Measurements from ENCODE around the gene NDUFS7. TPM values are rescaled to one million over a fixed set of nuclear protein-coding genes. Genes with fewer than 3 reads are reported as not detected.

The NDUFS7 gene
- total RNA-seq, 1 donor from 2014 or later, result 67.7 TPM

DNA sequence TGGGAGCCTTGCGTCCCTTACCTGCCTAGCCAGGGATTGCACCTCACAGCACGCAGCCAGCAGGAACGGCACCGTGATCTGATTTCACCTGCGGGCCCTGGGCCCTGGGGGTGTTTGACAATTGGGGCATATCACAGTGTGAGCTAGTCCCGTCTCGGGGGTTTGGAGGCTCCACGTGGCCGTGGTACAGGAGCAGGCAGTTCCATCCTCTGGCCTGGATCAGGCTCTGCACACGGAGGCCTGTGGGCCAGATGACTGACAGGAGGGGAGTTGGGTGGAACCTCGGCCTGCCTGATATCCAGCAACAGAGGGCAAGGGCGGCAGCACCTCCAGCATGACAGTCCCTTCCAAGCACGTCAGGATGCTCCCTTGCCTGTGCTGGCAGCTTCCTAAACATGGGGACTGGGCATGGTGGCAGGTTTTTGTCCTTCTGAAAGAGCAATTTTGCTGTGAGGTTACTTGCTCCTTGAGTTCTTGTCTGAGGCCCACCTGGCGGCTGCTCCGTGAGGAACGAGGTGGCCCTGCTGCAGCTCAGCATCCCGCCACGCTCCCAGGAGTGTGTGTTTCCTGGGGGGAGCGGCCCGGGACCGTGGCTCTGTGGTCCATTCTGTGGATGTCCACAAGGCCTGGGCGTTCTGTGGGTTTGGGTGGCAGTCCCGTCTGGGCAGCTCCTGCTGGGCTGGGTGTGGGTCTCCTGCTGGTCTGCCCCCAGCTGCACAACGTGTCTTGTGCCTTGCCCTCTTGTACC lies 48.2 kb downstream of the NDUFS7 start:
- DNase-seq (ENCODE audit: low read depth in 2 of 2), result no peak

DNA sequence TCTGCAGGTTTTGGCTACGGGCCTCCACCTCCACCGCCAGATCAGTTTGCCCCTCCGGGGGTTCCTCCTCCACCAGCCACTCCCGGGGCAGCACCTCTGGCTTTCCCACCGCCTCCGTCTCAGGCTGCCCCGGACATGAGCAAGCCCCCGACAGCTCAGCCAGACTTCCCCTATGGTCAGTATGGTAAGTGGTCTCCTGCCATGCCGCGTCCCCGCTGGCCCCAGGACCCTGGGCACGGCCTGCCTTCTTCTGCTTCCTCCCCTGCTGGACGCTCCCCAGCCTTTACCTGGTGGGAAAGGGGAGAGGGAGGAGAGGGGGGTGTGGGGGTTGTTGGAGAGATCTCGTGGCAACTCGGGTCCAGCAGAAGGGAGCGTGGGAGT lies 48.8 kb downstream of the NDUFS7 start:
- DNase-seq (ENCODE audit: low read depth in 2 of 2), result no peak

DNA sequence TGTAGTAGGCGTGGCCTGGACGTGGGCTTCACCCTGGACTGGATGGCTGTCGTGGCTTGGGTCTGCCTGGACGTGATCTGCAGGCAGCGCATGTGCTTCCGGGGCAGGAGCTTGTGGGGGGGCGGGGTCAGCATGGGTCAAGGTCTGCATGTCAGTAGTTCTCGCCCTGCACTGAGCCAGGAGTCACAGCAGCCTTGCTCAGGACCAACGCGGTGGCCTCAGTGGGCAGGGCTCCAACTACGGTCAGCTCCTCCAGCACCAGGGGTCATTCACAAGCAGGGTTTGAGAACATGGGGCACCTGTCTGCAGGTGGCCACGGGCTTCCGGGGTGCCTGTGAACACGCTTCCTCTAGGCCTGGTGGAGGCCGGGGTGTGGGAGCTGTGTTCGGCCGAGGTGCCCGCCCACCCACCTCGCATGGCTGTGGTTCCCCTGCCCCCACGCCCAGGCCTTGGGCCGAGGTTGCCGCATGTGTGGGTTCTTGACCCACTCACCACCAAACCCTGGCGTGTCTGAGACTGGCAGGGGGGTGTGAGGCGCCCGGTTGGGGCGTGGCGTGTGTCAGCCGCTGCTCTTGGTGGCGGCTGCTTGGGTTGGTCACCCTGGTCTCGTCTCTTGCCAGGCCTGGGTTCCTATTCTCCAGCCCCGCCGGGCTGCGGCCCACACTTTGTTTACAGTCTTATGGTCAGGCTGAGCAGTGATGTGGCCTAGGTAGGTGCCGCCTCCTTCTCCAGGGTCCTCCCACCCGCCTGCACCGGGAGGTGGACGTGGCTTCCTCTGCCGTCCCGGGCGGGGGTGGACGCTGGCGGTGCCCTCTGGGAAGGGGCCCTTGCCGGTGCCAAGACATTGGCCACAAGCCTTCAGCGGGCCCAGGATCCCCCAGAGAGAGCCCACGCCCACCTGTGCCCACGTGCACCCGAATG lies 49.7 kb downstream of the NDUFS7 start:
- DNase-seq (ENCODE audit: low read depth in 2 of 2), result no peak

- DNase-seq (ENCODE audit: low read depth in 2 of 2), result no peak
Measured at GRCh38 chr19:1434040-1434366, 50.3 kb downstream of the NDUFS7 start.

GRCh38 chr19:1434577-1435060 lies 50.9 kb downstream of the NDUFS7 start:
- DNase-seq (ENCODE audit: low read depth in 2 of 2), result no peak

DNA sequence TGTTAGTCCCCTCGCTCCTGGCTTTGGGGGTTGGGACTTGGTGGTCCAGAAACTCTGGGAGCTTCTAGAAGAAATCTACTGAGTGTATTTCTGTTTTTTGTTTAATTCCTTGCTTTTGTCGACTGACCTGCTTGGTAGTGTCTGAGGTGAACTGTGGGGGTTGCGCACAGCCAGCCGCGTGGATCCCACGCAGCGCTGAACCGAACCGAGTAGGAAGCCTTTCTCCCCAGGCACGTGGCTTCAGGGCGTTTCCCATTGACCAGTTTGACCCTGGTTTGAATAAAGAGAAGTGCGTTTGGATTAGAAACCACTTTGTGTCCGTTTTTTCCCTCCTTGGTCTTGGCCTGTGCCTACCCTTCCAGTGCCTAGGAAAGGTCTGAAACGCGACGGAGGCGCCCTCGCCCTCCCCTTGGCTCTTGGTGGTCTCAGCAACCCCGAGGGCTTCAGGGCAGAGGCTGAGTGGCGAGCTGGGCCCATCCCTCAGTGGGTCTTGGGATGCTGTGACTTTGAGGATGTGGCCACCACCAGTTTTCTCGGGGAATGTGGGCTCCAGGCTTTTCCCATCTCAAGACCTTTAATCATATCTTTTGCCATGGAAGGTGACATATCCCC lies 51.8 kb downstream of the NDUFS7 start:
- DNase-seq (ENCODE audit: low read depth in 2 of 2), result no peak

DNA sequence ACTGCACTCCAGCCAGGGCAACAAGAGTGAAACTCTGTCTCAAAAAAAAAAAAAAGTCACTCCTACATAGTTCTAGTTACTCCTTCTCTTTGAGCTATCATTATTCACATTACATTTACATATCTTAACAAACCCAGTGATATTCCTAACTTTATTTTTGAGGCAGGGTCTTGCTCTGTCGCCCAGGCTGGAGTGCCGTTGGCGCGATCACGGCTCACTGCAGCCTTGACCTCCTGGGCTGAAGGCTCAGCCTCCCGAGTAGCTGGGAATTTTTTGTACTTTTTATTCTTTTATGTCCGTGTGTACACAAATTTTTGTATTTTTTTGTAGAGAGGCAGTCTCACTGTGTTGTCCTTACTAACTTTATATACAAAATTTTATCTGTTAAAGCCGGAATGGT lies 53.9 kb downstream of the NDUFS7 start:
- no peak for DNase-seq (ENCODE audit: low read depth in 2 of 2)

DNA sequence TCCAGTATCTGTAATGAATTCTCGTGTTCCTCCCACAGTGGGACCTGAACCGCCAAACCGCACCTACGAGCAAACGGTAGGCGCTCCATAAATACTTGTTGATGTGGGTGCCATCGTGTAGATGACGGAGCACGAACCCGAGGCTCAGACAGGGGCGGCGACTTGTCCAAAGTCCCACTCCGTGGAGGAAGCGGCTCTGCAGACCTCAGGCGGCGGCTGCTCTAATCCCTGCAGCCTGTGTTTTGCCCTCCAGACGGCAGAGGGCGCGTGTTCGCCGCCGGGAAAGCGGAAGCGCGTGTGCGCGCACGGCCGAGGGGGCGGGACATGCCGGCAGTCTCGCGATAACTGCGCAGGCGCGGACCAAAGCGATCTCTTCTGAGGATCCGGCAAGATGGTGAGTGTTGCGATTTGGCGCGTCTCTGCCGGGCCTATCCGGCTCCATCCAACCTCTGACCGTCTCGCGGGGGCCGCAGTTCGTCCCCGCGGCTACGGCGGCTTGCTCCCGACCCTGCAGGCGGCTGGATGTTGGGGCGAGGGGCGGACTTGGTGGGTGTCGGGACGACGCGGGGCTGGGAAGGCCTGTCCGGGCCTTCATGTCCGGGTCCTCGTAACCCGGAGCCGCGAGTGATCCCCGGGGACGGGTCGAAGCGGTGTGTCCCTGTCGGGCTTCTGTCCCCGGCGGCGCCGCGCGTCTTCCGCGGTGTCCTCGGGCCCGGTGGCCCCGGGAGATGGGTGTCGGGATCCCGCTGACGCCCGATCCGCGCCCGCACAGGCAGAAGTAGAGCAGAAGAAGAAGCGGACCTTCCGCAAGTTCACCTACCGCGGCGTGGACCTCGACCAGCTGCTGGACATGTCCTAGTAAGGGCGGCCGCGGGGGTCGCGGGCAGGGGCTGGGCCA lies 54.6 kb downstream of the NDUFS7 start, which contains the start of gene RPS15:
RPS15 (plus strand) TSS at position 362 of the 898 bp plus-strand sequence; CDS start at position 392, 30 bp downstream.
- DNase-seq (ENCODE audit: low read depth in 2 of 2), result peak; percentile 90 to 95

GRCh38 chr19:1438933-1439354 lies 55.2 kb downstream of the NDUFS7 start:
- DNase-seq (ENCODE audit: low read depth in 2 of 2), result no peak

DNA sequence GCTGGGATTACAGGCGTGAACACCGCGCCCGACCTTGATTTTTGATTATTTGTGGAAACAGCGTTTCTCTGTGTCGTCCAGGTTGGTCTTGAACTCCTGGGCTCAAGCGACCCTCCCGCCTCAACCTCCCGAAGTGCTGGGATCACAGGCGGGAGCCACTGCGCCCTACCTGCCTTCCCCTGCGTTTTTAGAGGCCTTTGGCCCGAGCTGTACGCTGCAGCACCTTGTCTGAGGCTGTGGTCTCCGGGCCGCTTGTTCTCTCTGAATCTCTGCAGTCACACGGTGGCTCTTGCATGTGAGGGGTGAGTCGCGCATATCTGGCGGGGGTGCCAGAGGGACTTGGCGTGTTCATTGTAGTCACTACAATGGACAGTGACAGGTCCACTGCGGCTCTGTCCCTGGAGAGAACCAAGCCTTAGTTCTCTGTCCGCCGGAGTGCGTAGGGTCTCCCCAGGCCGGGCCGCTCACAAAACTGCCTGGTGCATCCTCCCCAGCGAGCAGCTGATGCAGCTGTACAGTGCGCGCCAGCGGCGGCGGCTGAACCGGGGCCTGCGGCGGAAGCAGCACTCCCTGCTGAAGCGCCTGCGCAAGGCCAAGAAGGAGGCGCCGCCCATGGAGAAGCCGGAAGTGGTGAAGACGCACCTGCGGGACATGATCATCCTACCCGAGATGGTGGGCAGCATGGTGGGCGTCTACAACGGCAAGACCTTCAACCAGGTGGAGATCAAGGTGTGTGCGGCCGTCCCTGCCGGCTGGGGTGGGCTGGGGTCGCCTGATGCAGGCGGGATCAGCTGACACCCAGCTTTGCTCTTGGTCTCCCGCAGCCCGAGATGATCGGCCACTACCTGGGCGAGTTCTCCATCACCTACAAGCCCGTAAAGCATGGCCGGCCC lies 56.1 kb downstream of the NDUFS7 start:
- DNase-seq (ENCODE audit: low read depth in 2 of 2), result peak in 1 of 2 donors; percentile 36

GRCh38 chr19:1440418-1440801 lies 56.7 kb downstream of the NDUFS7 start:
- no peak for DNase-seq (ENCODE audit: low read depth in 2 of 2)

DNA sequence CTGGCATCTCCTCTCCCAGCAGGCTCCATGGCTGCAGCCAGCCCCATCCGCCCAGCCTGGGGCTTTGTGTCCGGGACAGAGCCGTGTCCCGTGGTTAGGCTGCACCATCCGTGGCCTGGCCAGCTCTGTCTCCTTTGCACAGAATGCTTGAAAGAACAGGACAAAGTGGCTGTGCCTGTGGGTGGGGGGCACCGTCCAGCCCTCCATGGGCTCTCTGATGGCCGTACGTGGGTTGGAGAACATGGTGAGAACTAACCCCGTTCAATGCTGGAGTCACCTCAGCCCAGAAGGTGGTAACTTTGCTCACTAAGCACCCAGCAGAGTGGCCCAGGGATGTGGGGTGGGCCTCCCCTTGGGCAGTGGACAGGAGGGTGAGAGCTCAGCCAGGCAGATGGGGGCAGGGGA lies 57.3 kb downstream of the NDUFS7 start:
- DNase-seq (ENCODE audit: low read depth in 2 of 2), result no peak

DNA sequence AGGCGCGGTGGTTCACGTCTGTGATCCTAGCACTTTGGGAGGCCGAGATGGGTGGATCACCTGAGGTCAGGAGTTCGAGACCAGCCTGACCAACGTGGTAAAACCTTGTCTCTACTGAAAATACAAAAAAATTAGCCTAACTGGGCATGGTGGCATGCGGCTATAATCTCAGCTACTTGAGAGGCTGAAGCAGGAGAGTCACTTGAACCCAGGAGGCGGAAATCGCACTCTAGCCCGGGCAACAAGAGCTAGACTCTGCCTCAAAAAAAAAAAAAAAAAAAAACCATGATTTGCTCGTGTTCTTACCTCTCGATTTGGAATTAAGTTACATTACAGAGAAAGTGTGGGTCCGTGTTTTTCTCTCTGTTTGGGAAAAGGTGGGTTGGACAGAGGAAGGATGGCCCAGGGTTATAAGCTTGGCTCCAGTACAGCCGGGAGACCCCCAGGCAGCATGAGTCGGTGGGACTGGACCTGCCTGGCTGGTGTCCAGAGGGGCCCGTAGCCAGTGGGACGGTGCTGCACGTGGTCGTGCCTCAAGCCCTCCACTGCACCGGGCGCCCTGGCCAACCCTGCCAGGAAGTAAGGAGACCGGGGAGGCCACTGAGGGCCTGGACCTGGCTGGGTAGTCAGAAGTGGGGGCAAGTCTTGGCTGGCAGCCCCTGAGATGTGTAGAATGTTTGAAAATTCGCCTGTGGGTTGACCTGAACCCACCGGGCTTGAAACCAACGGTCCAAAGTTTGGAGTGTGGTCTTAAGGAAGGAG lies 58.2 kb downstream of the NDUFS7 start:
- DNase-seq (ENCODE audit: low read depth in 2 of 2), result no peak

Other genes with a start within 250 kb of the NDUFS7 start
- gene SBNO2, start 209.6 kb upstream of the NDUFS7 start, total RNA-seq, result 14.8 and 29.0 TPM in 2 replicates
- 67.6 and 69.3 TPM in 2 replicates for gene STK11, start 178.1 kb upstream of the NDUFS7 start, total RNA-seq
- gene CBARP, start 145.9 kb upstream of the NDUFS7 start, total RNA-seq, result 0.64 and 1.9 TPM in 2 replicates
- 16.8 and 23.6 TPM in 2 replicates for gene ATP5F1D, start 142.2 kb upstream of the NDUFS7 start, total RNA-seq
- 4.9 and 7.0 TPM in 2 replicates for gene MIDN, start 135.3 kb upstream of the NDUFS7 start, total RNA-seq
- gene CIRBP, start 114.6 kb upstream of the NDUFS7 start, total RNA-seq, result 118 and 189 TPM in 2 replicates
- 16.4 and 19.7 TPM in 2 replicates for gene FAM174C, start 108.4 kb upstream of the NDUFS7 start, total RNA-seq
- gene EFNA2, start 98.0 kb upstream of the NDUFS7 start, total RNA-seq, result 0.13 and 0.25 TPM in 2 replicates
- 9.1 and 10.2 TPM in 2 replicates for gene GAMT, start 17.6 kb downstream of the NDUFS7 start, total RNA-seq
- 69.4 and 70.3 TPM in 2 replicates for gene DAZAP1, start 23.7 kb downstream of the NDUFS7 start, total RNA-seq
- 352 and 534 TPM in 2 replicates for gene RPS15, start 54.5 kb downstream of the NDUFS7 start, total RNA-seq
- gene APC2, start 66.2 kb downstream of the NDUFS7 start, total RNA-seq, result under 0.01 TPM in 2 replicates
- gene C19orf25, start 95.3 kb downstream of the NDUFS7 start, total RNA-seq, result 15.4 and 24.4 TPM in 2 replicates
- 0.26 and 1.0 TPM in 2 replicates for gene PCSK4, start 106.4 kb downstream of the NDUFS7 start, total RNA-seq
- 0.26 and 0.51 TPM in 2 replicates for gene REEP6, start 107.3 kb downstream of the NDUFS7 start, total RNA-seq
- gene ADAMTSL5, start 129.1 kb downstream of the NDUFS7 start, total RNA-seq, result not detected in 2 replicates
- not detected in 2 replicates for gene PLK5, start 140.2 kb downstream of the NDUFS7 start, total RNA-seq
- gene MEX3D, start 184.4 kb downstream of the NDUFS7 start, total RNA-seq, result 43.1 and 69.7 TPM in 2 replicates
- gene MBD3, start 209.0 kb downstream of the NDUFS7 start, total RNA-seq, result 75.7 and 105 TPM in 2 replicates
- gene UQCR11, start 221.6 kb downstream of the NDUFS7 start, total RNA-seq, result 82.4 and 109 TPM in 2 replicates